Measurements from ENCODE around the gene MMP25.

MMP25 gene

GRCh38 chr16:3017794-3018506 is 28.4 kb upstream of the MMP25 start, which contains the start of gene CLDN6:
Gene CLDN6, minus strand, starts transcription at chr16:3018183. Its CDS starts 2,162 bp downstream, at chr16:3016021.
- DNase-seq (ENCODE audit: low read depth): no peak

DNA sequence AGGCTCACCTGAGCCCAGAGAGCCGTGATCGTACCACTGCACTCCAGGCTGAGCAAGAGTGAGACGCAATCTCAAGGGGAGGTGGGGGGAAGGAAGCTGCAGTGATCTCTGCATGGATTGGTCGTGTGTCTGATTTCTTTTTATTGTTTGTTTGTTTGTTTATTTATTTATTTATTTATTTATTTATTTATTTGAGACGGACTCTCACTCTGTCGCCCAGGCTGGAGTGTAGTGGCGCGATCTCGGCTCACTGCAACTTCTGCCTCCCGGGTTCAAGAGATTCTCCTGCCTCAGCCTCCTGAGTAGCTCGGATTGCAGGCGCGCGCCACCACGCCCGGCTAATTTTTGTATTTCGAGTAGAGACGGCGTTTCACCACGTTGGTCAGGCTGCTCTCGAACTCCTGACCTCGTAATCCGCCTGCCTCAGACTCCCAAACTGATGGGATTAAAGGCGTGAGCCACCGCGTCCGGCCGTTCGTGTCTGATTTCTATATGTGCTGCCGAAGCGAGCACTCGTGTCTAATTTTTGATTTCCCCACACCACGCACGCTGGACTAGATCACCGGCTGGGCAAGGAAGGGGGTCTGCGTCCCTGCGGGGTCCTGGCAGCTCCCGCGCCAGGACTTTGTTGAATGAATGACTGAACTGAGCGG is 26.6 kb upstream of the MMP25 start:
- no peak for DNase-seq (ENCODE audit: low read depth)

DNA sequence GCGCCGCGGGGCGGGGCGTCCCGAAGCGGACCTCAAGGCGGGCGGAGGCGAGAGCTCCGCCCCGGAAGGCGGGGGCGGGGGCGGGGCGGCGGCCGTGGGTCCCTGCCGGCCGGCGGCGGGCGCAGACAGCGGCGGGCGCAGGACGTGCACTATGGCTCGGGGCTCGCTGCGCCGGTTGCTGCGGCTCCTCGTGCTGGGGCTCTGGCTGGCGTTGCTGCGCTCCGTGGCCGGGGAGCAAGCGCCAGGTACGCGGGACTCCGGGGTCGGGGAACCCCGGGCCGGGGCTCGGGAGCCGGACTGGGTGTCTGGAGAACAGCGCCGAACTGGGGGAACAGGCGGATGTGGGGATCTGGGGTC is 26.1 kb upstream of the MMP25 start, which contains the start of gene TNFRSF12A:
TSS of gene TNFRSF12A (plus strand) at position 122 of the 357 bp plus-strand sequence. CDS start at position 152, 30 bp downstream.
- peak; percentile 46 for DNase-seq (ENCODE audit: low read depth)

GRCh38 chr16:3020604-3021448 is 25.5 kb upstream of the MMP25 start:
- no peak for DNase-seq (ENCODE audit: low read depth)

DNA sequence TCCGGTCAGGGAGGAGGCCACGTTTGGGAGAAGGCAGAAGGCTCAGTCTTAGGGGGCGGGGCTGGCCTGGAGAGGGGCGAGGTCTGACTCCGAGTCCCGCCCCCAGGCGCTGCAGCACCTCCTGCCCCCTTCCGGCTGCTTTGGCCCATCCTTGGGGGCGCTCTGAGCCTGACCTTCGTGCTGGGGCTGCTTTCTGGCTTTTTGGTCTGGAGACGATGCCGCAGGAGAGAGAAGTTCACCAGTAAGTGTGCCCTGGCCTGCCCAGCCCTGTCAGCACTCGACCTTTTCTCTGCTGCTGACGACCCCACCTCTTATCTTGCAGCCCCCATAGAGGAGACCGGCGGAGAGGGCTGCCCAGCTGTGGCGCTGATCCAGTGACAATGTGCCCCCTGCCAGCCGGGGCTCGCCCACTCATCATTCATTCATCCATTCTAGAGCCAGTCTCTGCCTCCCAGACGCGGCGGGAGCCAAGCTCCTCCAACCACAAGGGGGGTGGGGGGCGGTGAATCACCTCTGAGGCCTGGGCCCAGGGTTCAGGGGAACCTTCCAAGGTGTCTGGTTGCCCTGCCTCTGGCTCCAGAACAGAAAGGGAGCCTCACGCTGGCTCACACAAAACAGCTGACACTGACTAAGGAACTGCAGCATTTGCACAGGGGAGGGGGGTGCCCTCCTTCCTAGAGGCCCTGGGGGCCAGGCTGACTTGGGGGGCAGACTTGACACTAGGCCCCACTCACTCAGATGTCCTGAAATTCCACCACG is 24.7 kb upstream of the MMP25 start:
- peak; percentile 46 for DNase-seq (ENCODE audit: low read depth)

DNA sequence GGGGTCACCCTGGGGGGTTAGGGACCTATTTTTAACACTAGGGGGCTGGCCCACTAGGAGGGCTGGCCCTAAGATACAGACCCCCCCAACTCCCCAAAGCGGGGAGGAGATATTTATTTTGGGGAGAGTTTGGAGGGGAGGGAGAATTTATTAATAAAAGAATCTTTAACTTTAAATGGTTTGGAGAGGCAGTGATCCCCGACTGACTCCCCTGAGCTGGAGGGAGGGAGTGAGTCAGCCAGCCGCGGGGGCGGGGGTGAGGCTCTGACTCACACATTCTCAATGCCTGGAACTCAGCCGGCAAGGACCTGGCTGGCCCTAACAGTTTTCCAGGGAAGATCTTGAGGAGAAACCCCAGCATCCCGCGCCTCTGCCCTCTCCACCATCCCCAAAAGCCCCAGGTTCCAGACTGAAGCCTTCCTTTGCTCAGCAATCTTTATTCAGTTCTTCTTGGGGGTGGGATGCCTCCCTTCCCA is 24.1 kb upstream of the MMP25 start:
- peak; percentile 61 for DNase-seq (ENCODE audit: low read depth)

DNA sequence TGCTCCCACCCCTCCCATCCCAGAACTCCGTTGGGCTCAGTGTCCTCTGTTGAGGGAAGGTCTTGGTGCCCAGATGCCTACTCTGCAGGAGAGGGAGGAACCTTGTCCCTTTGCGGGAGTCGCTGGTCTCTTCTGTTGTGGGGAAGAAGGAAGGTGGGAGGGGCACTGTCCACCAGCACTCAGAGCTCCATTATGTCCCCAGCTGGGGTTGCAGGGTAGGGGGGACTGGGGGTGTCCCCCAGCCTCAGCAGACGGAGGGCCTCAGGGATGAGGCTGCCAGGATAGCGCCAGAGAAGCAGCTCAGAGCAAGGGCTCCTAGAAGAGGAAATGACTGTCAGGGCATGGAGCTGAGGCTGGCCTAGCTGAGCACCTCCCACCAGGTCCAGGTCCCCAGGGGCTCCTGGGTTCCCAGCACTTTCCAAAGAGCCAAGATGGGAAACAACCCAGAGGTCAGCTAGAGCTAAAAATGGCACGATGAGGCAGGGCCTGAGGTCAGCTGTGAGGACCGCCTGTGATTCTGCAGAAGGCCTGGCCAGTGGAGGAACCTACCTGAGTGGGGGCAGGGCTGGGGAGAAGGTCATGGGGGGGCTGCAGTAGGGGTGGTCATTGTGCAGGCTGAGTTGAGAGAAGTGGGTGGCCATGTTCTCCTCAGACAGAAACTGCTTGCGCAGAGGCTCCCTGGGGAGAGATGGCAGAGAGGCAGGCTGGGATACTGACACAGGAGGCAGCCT is 23.5 kb upstream of the MMP25 start:
- no peak for DNase-seq (ENCODE audit: low read depth)

- DNase-seq (ENCODE audit: low read depth): no peak
Observed at GRCh38 chr16:3023415-3023668, 23.0 kb upstream of the MMP25 start.

DNA sequence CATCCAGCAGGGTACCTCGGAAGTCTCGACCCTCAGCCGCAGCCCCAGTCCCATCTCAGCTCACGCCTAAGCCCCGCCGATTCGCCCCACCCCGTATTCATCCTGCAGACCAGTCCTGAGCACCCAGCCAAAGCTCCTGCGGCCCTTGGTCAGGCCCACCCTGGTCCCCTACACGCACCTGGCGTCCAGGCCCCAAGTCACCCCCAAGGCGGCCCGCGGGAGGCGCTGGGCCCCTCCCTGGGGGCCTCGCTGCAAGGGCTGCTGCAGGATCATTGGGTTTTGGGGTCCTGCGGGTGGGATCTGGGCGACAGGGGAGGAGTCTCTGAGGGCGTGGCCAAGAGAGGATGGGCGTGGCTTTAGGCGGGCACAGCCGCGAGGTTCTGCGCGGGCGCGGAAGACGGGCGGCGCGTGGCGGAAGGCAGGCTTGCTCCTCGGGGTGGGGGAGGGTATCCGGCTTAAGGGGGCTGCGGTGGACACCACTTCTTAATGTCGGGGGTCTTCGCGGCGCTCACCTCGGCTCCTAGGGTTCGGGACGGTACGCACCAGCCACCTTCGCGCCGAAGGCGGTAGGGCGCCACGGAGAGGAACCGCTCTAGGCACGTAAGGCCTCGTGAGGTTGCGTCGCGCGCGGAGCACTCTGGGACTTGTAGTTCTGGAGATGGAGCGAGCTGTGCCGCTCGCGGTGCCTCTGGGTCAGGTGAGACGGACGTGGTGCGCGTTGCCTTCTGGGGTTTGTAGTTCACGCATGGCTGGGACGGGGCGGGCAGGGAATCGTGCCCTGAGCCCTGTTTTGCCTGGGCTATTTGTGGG is 22.5 kb upstream of the MMP25 start, which contains the start of the genes HCFC1R1 and THOC6:
TSS of gene HCFC1R1 (minus strand) at position 274 of the 810 bp plus-strand sequence. CDS start at position 273, 1 bp downstream.
TSS of gene THOC6 (plus strand) at position 367 of the 810 bp plus-strand sequence. CDS start at position 659, 292 bp downstream.
- peak; percentile 83 for DNase-seq (ENCODE audit: low read depth)

GRCh38 chr16:3025032-3026002 is 21.0 kb upstream of the MMP25 start:
- no peak for DNase-seq (ENCODE audit: low read depth)

DNA sequence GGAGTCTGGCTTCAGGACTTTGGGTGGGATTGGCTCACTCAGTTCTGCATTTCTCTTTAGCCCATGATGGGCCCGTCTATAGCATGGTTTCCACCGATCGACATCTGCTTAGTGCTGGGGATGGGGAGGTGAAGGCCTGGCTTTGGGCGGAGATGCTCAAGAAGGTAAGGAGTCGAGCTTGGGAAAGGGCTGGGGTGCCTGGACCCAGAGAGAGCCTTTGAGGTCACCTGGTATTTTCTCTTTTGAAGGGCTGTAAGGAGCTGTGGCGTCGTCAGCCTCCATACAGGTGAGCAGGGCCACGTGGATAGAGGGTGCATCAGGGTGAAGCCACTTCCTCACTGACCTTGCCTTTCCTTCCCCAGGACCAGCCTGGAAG is 20.4 kb upstream of the MMP25 start:
- DNase-seq (ENCODE audit: low read depth): no peak

DNA sequence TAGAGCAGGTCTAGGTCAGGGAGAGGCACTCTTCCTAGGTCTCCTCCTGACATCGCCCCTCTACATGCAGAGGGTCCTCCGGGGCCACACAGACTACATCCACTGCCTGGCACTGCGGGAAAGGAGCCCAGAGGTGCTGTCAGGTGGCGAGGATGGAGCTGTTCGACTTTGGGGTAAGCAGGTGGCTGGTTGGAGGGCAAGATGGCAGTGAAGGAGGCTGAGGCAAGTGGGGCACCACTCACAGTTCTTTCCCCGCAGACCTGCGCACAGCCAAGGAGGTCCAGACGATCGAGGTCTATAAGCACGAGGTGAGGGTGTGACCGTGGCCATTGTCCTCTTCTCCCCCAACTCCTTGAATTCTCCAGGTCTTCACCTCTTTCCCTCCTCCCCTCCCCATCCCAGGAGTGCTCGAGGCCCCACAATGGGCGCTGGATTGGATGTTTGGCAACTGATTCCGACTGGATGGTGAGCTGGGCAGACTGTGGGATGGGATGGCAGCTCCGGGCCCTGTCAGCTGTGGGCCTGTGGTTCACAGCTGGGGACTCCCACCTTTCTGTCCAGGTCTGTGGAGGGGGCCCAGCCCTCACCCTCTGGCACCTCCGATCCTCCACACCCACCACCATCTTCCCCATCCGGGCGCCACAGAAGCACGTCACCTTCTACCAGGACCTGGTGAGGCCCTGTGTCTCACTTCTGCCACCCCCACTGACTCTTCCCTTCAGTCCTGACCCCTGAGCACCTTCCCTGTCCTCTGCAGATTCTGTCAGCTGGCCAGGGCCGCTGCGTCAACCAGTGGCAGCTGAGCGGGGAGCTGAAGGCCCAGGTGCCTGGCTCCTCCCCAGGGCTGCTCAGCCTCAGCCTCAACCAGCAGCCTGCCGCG is 19.5 kb upstream of the MMP25 start:
- DNase-seq (ENCODE audit: low read depth): no peak

DNA sequence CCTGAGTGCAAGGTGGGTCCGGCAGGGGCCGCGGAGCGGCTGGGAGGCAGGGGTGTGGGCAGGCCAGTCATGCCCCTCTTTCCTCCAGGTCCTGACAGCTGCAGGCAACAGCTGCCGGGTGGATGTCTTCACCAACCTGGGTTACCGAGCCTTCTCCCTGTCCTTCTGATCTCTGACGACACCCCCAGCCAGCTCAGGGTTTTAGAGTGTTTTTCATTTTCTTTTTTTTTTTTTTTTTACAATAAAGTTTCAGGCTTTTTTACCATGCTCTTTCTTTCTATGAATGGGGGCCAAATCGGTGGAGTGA is 18.9 kb upstream of the MMP25 start:
- DNase-seq (ENCODE audit: low read depth): no peak

GRCh38 chr16:3027983-3028715 is 18.2 kb upstream of the MMP25 start:
- peak; percentile 86 for DNase-seq (ENCODE audit: low read depth)

GRCh38 chr16:3028716-3029319 is 17.5 kb upstream of the MMP25 start:
- no peak for DNase-seq (ENCODE audit: low read depth)

GRCh38 chr16:3029491-3030221 is 16.7 kb upstream of the MMP25 start:
- DNase-seq (ENCODE audit: low read depth): no peak
